Stimulated activated CD4-positive, alpha-beta T cell treated with anti-CD3 and anti-CD28 coated beads, Interleukin-15, amount 100 ng/mL, for 24 hours (primary cell): Measurements from ENCODE around the gene MYPN.
"Not testable (repeated sequence)": the region's sequence is repeated elsewhere in the genome, so short reads cannot be mapped to it uniquely, and the experiment has no call there.

Experiments used
- DNase-seq: peaks from one replicate; pipeline ENCODE4 v3.0.0-alpha.2; 2020

The MYPN gene

DNA sequence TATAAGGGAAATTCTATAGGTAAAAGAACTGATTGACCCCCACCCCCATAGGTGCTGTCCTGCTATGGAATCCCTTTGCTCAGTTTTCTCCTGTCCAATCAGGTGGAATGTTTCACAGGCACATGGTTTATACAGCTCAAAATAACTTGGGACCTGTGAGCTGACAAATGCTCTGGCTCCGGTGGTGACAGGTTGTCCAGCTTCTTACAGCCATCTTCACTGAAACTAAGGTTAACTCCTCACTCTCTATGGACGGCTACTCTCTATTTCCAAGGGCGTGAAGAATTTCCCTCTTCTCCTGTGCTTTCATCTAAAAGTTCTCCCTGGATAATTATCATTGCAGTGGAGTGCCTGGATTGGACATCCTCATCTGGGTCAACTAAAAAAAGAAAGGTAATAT lies at the start of gene MYPN:
MYPN (plus strand) TSS at position 158 of the 400 bp plus-strand sequence. CDS start 11,951 bp downstream, outside the sequence.
- DNase-seq: no peak

DNA sequence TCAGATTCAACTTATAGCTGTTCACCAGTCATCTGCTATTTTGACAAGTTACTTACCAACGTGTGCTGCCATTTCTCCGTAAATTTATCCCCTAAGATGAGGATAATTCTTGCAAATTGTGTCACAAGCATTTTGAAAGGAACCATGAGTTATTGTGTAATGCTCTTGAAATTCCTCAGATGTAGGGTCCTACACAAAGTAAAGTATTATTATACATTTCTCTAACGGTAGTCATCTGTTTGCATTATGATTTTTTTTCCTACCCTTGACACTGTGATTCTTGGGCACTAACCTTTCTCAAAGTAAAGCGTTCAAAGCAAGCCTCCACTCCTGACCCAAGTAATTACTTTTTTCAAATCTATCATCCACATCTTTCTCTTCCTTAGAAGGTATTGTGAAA lies 42.3 kb upstream of the MYPN start:
- no peak for DNase-seq

DNA sequence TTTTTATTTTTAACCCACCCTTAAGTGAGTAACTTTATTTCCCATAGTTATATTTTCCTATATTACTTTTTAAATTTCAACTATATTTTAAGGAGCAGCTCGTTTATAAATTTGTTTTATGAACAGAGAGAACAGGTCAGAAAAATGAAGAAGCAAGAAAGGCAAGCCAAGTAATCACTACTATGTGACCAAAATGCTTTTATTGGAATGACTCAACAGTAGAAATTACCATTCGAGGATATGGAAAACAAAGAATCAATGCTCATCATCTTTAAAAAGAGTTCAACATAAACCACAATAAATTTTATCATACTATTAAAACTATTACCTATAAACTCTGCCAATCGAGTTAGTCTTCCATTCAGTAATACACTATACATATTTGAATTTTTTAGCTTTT lies 41.8 kb upstream of the MYPN start:
- no peak for DNase-seq

- DNase-seq: no peak
Observed at GRCh38 chr10:68073631-68074030, 35.7 kb upstream of the MYPN start.

- DNase-seq: no peak
Observed at GRCh38 chr10:68074031-68074774, 35.1 kb upstream of the MYPN start.

DNA sequence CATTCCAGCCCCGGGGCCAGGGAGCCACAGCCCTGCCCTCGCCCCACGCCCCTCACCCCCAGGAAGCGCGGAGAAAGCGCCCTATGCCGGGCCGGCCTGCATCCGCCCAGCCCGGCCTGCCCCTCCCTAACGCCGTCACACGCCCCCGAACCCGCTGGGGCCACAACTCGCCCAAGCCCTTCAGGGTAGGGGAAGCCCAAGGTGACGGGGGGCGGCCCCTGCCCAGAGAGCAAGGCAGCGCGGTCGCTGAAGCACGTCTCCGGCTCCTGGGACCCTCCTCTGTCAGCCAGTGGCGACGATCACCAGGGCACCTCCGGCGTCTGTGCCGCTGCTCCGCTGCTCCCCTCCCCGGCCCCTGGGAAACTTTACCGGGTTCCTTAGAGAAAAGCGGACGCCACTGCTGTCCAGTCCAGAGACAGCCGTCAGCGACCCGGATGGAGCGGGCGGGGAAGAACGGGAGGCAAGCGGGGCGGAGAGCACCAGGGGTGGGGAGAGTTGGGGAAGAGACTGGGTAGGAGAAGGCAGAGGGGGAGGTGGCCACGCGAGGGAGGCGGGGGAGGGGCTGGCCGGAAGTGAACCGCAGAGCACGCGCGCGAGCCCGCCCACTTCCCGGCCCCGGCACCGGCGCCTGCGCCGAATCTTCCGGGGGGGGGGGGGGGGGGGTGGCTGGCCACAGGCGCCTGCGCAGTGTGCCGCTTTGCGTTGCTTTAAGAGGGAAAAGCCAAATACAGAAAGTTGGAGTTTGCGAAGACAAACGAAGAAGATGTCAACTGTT lies 34.3 kb upstream of the MYPN start, which contains the start of gene HERC4:
HERC4 (minus strand) TSS at position 509 of the 775 bp plus-strand sequence. CDS start 2,175 bp downstream, outside the sequence.
- DNase-seq: peak; percentile 92

GRCh38 chr10:68075550-68076004 lies 33.7 kb upstream of the MYPN start:
- DNase-seq: no peak

- not testable (repeated sequence) for DNase-seq
Observed at GRCh38 chr10:68076081-68076480, 33.2 kb upstream of the MYPN start.

DNA sequence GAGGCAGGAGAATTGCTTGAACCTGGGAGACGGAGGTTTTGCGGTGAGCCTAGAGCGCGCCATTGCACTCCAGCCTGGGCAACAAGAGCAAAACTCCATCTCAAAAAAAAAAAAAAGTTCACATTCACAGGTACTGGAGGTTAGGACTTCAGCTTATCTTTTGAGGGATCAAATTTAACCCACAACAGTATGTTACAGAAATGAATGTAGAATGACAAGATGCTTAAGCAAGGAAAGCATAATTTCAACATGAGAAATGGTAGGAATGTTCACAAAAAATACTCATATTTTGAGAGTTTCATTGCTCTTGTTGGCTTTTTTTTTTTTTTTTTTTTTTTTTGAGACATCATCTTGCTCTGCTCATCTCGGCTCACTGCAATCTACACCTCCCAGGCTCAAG lies 32.3 kb upstream of the MYPN start:
- no peak for DNase-seq

- no peak for DNase-seq
Observed at GRCh38 chr10:68079434-68079833, 29.9 kb upstream of the MYPN start.

GRCh38 chr10:68080853-68081431 lies 28.3 kb upstream of the MYPN start:
- DNase-seq: no peak

GRCh38 chr10:68081916-68082315 lies 27.4 kb upstream of the MYPN start:
- DNase-seq: no peak

GRCh38 chr10:68082872-68083271 lies 26.4 kb upstream of the MYPN start:
- no peak for DNase-seq

DNA sequence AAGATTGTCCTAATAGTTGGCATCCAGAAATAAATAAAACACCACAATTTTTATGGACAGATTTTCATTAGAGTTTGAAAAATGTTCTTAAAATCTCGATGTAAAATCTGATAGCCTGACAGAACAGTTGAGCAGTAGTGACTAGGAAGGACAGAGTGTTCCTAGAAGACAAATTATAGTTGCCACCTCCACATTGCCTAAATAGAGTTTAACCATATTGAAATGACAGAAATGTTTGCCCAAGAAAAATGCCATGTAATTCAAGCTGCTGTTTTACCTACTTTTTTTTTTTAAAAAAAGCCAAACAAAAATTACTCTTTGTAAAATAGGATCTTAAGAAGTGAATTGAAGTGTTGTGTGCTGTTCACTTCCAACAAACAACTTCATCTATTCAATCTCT lies 25.3 kb upstream of the MYPN start:
- no peak for DNase-seq

DNA sequence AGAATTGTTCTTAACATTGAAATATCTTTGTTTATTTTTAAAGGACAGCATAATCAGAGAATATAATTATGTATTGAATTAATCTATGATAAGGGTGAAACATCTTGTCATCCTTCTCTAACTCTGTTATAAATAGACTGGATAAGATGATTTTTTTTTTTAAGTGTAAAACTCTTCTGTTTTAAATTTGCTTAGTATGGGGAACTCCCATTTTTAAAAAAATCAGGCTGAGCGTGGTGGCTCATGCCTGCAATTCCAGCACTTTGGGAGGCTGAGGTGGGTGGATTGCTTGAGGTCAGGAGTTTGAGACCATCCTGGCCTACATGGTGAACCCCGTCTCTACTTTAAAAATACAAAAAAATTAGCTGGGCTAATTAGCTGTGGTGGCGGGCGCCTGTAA lies 24.8 kb upstream of the MYPN start:
- DNase-seq: no peak

GRCh38 chr10:68086011-68086410 lies 23.3 kb upstream of the MYPN start:
- DNase-seq: no peak

DNA sequence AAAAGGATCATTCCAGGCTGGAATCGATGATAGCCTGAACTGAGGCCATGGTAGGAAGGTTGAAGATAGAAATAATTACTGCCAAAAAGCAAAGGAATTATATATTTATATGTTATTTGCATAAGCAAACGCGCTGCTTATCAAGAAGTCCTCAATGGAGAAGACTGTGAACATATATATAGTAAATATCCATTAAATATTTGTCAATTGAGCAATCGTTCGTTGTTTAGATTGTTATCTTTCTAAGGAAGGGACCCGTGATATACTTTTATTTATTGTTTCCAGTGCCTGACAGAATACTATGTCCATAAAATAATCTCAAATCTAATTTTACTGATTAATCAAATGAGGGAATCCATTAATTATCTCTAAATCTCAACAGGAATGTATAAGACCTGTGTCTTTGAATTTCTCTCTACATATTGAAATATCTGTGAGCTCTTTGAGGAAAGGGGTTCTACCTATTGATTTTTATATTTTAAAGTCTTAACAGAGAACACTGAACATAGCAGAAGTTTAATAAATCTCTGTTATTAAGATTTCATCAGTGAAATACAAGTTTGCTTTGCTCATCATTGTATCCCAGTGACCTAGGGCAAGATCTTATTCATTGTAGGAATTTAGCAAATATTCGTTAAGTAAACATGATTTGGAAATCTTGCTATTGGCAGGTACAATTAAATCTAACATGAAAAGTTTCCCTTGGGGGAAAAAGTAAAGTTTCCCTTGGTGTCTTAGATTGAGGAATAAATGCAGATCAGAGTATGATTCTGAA lies 22.2 kb upstream of the MYPN start:
- DNase-seq: no peak

DNA sequence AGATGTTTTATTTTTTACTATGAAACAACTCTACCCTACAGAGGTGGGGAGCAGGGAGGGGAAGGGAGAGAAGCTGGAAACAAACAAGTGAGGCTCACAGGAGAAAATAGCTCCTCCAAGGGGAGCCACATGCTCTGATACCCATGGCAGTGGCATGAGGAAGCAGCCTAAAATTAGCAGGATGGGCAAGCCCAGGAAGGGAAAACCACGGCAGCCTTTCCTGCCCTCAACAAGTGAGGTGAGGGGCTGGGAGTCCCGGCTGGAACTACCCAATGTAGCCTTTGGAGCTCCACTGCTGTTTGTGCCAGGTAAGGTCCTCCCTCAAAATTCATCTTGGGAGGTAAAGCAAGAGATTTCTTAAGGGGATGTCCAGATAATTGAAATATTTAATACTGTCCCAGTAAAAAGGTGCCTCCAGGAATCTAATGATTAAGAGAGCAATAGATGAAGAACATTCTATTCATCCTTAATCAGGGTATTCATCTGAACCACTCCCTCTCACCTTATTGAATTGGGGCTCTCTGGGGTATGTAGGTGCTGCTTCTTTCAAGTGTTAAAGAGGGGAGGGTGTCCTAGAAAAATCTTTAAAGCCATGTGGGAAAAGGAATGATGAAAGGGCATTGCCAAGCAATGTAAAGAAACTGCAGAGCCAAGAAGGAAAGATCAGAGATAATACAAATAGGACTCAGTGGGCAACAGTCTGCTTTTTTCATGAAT lies 21.4 kb upstream of the MYPN start:
- no peak for DNase-seq

DNA sequence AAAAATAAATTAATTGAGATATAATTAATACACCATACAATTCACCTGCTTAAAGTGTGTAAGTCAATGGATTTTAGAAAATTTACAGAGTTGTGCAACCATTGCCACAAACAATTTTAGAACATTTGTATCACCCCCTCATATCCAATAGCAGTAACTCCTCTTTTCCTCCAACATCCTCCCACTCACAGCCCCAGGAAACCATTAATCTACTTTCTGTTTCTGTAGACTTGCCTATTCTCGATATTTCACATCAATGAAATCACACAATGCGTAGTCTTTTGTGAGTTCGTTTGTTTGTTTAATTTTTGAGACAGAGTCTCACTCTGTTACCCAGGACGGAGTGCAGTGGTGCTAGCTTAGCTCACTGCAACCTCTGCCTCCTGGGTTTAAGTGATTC lies 20.5 kb upstream of the MYPN start:
- DNase-seq: no peak

- DNase-seq: no peak
Observed at GRCh38 chr10:68090586-68090985, 18.7 kb upstream of the MYPN start.

DNA sequence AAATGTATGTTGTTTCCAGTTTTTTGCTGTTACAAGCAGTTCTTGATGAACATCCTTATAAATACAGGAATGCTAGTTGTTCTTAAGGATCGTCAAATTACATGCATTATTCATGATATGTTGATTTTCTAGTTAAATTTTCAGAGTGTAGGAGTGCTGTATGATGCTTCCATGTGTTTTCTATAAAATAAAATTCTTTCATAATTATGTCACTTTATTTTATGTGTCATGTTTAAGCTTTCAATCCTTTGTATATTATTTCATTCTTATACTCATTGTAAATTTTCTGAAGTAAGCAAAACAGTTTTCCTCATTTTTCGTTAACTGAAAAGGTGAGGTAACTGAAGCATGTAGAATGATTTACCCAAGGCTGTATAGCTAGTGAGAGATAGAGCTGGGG lies 16.8 kb upstream of the MYPN start:
- no peak for DNase-seq

DNA sequence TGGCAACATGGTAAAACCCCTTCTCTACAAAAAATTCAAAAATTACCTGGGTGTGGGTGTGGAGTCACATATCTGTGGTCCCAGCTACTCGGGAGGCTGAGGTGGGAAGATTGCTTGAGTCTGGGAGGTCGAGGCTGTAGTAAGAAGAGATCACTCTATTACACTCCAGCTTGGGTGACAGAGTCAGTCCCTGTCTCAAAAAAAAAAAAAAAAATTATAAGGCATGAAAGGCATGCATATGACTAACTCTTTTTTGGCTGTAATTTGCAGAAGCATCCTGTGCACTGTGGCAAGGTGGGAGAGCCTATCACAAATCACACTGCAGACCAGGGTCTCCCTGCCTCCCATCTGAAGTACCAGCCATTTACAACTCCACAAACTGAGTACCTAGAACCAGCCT lies 14.1 kb upstream of the MYPN start:
- no peak for DNase-seq
